H1 (cell line): Measurements from ENCODE around the gene GGTLC2. TPM values are rescaled to one million over a fixed set of nuclear protein-coding genes. Genes with fewer than 3 reads are reported as not detected.

Source experiments
- CTCF ChIA-PET: fragments of 300-600 bp; sonication (Branson Sonifier 250); formaldehyde crosslinking; loops from one replicate; lab custom pipeline; 2021; ENCODE audit not compliant: partially characterized antibody; lab: Charles Lee
- POLR2A ChIA-PET: fragments of 300-600 bp; sonication (Branson Sonifier 250); formaldehyde crosslinking; loops from one replicate; lab custom pipeline; 2021; ENCODE audit warnings: inconsistent platforms; ENCODE audit not compliant: partially characterized antibody; lab: Charles Lee
- DNase-seq, 2 experiments: peaks; one replicate each; pipeline versions ENCODE4 v3.0.0 to v3.0.0-alpha.2; 2010 to 2022; ENCODE audit warnings: low spot score in 2 of 2, low read depth in 1 of 2, mixed read lengths in 1 of 2
- FAIRE-seq: peaks from 2 replicates; lab custom pipeline; 2011; peaks lifted over from hg19 to GRCh38; lab: Jason Lieb, UNC
- H2AFZ ChIP-seq: 2 replicates; pipeline ENCODE4 v1.8.1; 2012; ENCODE audit warnings: low read length, inconsistent platforms
- H2AK5ac ChIP-seq: 2 replicates; pipeline ENCODE4 v1.6.1; 2013; ENCODE audit warnings: low read depth, low read length
- H2BK120ac ChIP-seq: replicated peaks from 2 replicates; pipeline ENCODE3; 2013; ENCODE audit warnings: low read depth, low read length, inconsistent platforms
- H2BK12ac ChIP-seq: 2 replicates; pipeline ENCODE4 v1.6.1; 2013; ENCODE audit warnings: low read depth, low read length
- H2BK15ac ChIP-seq: 2 replicates; pipeline ENCODE4 v1.6.1; 2013; ENCODE audit warnings: low read length
- H2BK20ac ChIP-seq: 2 replicates; pipeline ENCODE4 v1.6.1; 2013; ENCODE audit warnings: low read length
- H2BK5ac ChIP-seq: 2 replicates; pipeline ENCODE4 v1.6.1; 2013; ENCODE audit warnings: low read depth, low read length
- H3K14ac ChIP-seq: 2 replicates; pipeline ENCODE4 v1.6.1; 2013; ENCODE audit warnings: inconsistent platforms; ENCODE audit not compliant: insufficient read length
- H3K18ac ChIP-seq: 2 replicates; pipeline ENCODE4 v1.6.1; 2013; ENCODE audit warnings: low read length; ENCODE audit errors: extremely low read depth
- H3K23ac ChIP-seq: 2 replicates; pipeline ENCODE4 v1.6.1; 2013; ENCODE audit warnings: inconsistent platforms; ENCODE audit not compliant: insufficient read length
- H3K23me2 ChIP-seq: 2 replicates; pipeline ENCODE4 v1.6.1; 2013; ENCODE audit warnings: low read depth, low read length
- H3K27ac ChIP-seq: 2 replicates; pipeline ENCODE4 v1.6.1; 2011; ENCODE audit warnings: low read depth, low read length, inconsistent platforms
- H3K27me3 ChIP-seq, 4 experiments: replicated peaks in 1 of 4; 1 replicate in 1 of 4; 2 replicates in 3 of 4; pipeline versions ENCODE4 v1.6.1 to v1.8.1; 2011 to 2013; ENCODE audit warnings: low read length in 3 of 4, mild to moderate bottlenecking in 3 of 4, inconsistent platforms in 2 of 4, mixed read lengths in 2 of 4, moderate library complexity in 1 of 4; ENCODE audit not compliant: control insufficient read depth in 3 of 4, insufficient read depth in 3 of 4; ENCODE audit errors: extremely low read depth in 1 of 4
- H3K36me3 ChIP-seq, 4 experiments: 2 replicates each; pipeline versions ENCODE4 v1.6.1 to v1.8.1; 2011 to 2013; ENCODE audit warnings: mild to moderate bottlenecking in 4 of 4, low read length in 3 of 4, moderate library complexity in 2 of 4, control low read depth in 1 of 4, inconsistent platforms in 1 of 4; ENCODE audit not compliant: insufficient read depth in 4 of 4, control insufficient read depth in 2 of 4
- H3K4ac ChIP-seq: replicated peaks from 2 replicates; pipeline ENCODE3; 2013; ENCODE audit warnings: low read length, low read depth, mixed read lengths, inconsistent platforms; ENCODE audit not compliant: insufficient read length
- H3K4me1 ChIP-seq, 4 experiments: replicated peaks in 1 of 4; 1 replicate in 1 of 4; 2 replicates in 3 of 4; pipeline versions ENCODE4 v1.6.1 to v1.8.1; 2011 to 2013; ENCODE audit warnings: low read length in 3 of 4, inconsistent platforms in 2 of 4, mixed read lengths in 1 of 4; ENCODE audit not compliant: insufficient read depth in 4 of 4, control insufficient read depth in 3 of 4
- H3K4me2 ChIP-seq, 2 experiments: 2 replicates each; pipeline versions ENCODE4 v1.6.1 to v1.8.1; 2011 to 2013; ENCODE audit warnings: low read depth in 2 of 2, low read length in 2 of 2, control low read depth in 1 of 2, inconsistent platforms in 1 of 2, mild to moderate bottlenecking in 1 of 2; ENCODE audit not compliant: insufficient read depth in 1 of 2
- H3K4me3 ChIP-seq, 4 experiments: fragments of 200-600, 300-600 bp in 1 of 4; sonication (generic), shearing (Covaris generic), sonication (Bioruptor Twin) in 1 of 4; 2 replicates each; pipeline versions ENCODE4 v1.5.1 to v1.8.1; 2011 to 2016; ENCODE audit warnings: low read length in 4 of 4, low read depth in 3 of 4, control low read depth in 2 of 4, inconsistent platforms in 2 of 4, mild to moderate bottlenecking in 2 of 4, mixed read lengths in 1 of 4, moderate library complexity in 1 of 4; ENCODE audit not compliant: insufficient read depth in 2 of 4; ENCODE audit errors: extremely low read depth in 1 of 4
- H3K56ac ChIP-seq: replicated peaks from 2 replicates; pipeline ENCODE3; 2013; ENCODE audit warnings: low read depth, mild to moderate bottlenecking, mixed read lengths, low read length, inconsistent platforms; ENCODE audit not compliant: insufficient read length
- H3K79me1 ChIP-seq: 2 replicates; pipeline ENCODE4 v1.6.1; 2013; ENCODE audit warnings: low read depth, low read length, control low read depth
- H3K79me2 ChIP-seq, 2 experiments: 2 replicates each; pipeline versions ENCODE4 v1.6.1 to v1.8.1; 2012 to 2013; ENCODE audit warnings: low read length in 2 of 2, mild to moderate bottlenecking in 2 of 2, inconsistent platforms in 1 of 2; ENCODE audit not compliant: insufficient read depth in 2 of 2, control insufficient read depth in 1 of 2
- H3K9ac ChIP-seq, 4 experiments: replicated peaks in 1 of 4; 1 replicate in 1 of 4; 2 replicates in 3 of 4; pipeline versions ENCODE4 v1.6.1 to v1.8.1; 2011 to 2013; ENCODE audit warnings: low read depth in 3 of 4, low read length in 3 of 4, control low read depth in 2 of 4, mild to moderate bottlenecking in 2 of 4, moderate library complexity in 2 of 4, inconsistent platforms in 1 of 4; ENCODE audit errors: extremely low read depth in 1 of 4
- H3K9me3 ChIP-seq, 2 experiments: 2 replicates each; pipeline versions ENCODE4 v1.6.1 to v1.8.1; 2012 to 2013; ENCODE audit warnings: mild to moderate bottlenecking in 2 of 2, moderate library complexity in 2 of 2, control low read depth in 1 of 2, inconsistent platforms in 1 of 2, low read depth in 1 of 2, low read length in 1 of 2, mixed read lengths in 1 of 2; ENCODE audit not compliant: insufficient read depth in 2 of 2
- H4K20me1 ChIP-seq, 2 experiments: replicated peaks in 1 of 2; 2 replicates each; pipeline versions ENCODE3 to v1.8.1; 2011 to 2013; ENCODE audit warnings: inconsistent platforms in 2 of 2, low read length in 2 of 2, mild to moderate bottlenecking in 1 of 2; ENCODE audit not compliant: insufficient read depth in 2 of 2, control insufficient read depth in 1 of 2
- H4K5ac ChIP-seq: 2 replicates; pipeline ENCODE4 v1.6.1; 2013; ENCODE audit warnings: low read length, low read depth, mixed read lengths, inconsistent platforms; ENCODE audit not compliant: insufficient read length
- H4K8ac ChIP-seq: 2 replicates; pipeline ENCODE4 v1.8.0; 2013; ENCODE audit warnings: mild to moderate bottlenecking, moderate library complexity, low read length, inconsistent platforms; ENCODE audit not compliant: insufficient read depth; ENCODE audit errors: extremely low read depth
- H4K91ac ChIP-seq: replicated peaks from 2 replicates; pipeline ENCODE3; 2013; ENCODE audit warnings: low read length, mixed read lengths, inconsistent platforms; ENCODE audit not compliant: insufficient read length
- BRCA1 ChIP-seq: IDR thresholded peaks from 2 replicates; pipeline ENCODE4 v1.6.1; 2012; ENCODE audit warnings: low read depth, low read length, improper control_type of control experiment
- CBX5 ChIP-seq: fragments of 300-800, 300-1000 bp; sonication (generic); IDR thresholded peaks from 2 replicates; pipeline ENCODE4 v1.7.1; 2016; ENCODE audit warnings: antibody characterized with exemption, low read length, low read depth
- CHD1 ChIP-seq: IDR thresholded peaks from 2 replicates; pipeline ENCODE4 v1.6.1; 2012; ENCODE audit warnings: low read depth, low read length, improper control_type of control experiment
- CTBP2 ChIP-seq: IDR thresholded peaks from 2 replicates; pipeline ENCODE4 v1.7.0; 2011; ENCODE audit warnings: borderline replicate concordance, mild to moderate bottlenecking, moderate library complexity, mixed read lengths, low read length; ENCODE audit not compliant: insufficient read depth, insufficient read length
- HDAC6 ChIP-seq: IDR thresholded peaks from one replicate; pipeline ENCODE4 v1.7.1; 2012; ENCODE audit warnings: low read depth, mild to moderate bottlenecking, inconsistent platforms, low read length, moderate library complexity
- JUN ChIP-seq: IDR thresholded peaks from 2 replicates; pipeline ENCODE4 v1.6.1; 2011; ENCODE audit warnings: low read depth, mild to moderate bottlenecking, improper control_type of control experiment, low read length
- PHF8 ChIP-seq: fragments of 200-600 bp; sonication (generic); conservative IDR thresholded peaks from 2 replicates; pipeline ENCODE4 v1.7.1; 2012; ENCODE audit warnings: low read depth, mild to moderate bottlenecking, inconsistent platforms, low read length, moderate library complexity
- SAP30 ChIP-seq: fragments of 300-600 bp; sonication (generic); IDR thresholded peaks from 2 replicates; pipeline ENCODE4 v1.7.1; 2012; ENCODE audit warnings: low read length, moderate library complexity, mild to moderate bottlenecking, inconsistent platforms; ENCODE audit not compliant: insufficient read depth, insufficient replicate concordance
- SRF ChIP-seq: IDR thresholded peaks from 2 replicates; pipeline ENCODE4 v1.6.1; 2011; ENCODE audit warnings: mild to moderate bottlenecking, low read depth, low read length, moderate library complexity
- YY1 ChIP-seq: IDR thresholded peaks from 2 replicates; pipeline ENCODE4 v1.6.1; 2011; ENCODE audit warnings: low read depth, mild to moderate bottlenecking, low read length
- WGBS, 2 experiments: shearing (Covaris generic) in 1 of 2; methylation state at CpG; one replicate each; pipeline versions ENCODE4 v1.1.6 to v1.1.7; 2013 to 2015; ENCODE audit warnings: low lambda C conversion rate in 2 of 2, mixed read lengths in 2 of 2, inconsistent platforms in 1 of 2, low coverage in 1 of 2, missing lambda C conversion rate in 1 of 2; ENCODE audit not compliant: insufficient replicate concordance in 2 of 2, insufficient coverage in 1 of 2, insufficient read length in 1 of 2; ENCODE audit errors: extremely low coverage in 1 of 2, missing lambda C conversion rate in 1 of 2; 5-methylcytosine and 5-hydroxymethylcytosine counted together
- polyA plus RNA-seq, 7 experiments: library from polyadenylated mRNA; depleted of rRNA in 3 of 7; stranded (reverse) in 5 of 7; unstranded in 2 of 7; fragments of >200 nt in 5 of 7; fragments of 200-250 nt in 2 of 7; gene quantifications; 1 replicate in 5 of 7; 2 replicates in 1 of 7; 4 replicates in 1 of 7; pipeline versions ENCODE4 v1.2.1 to v1.2.3, GENCODE V29; 2011 to 2013; ENCODE audit warnings: missing spikeins in 2 of 7, mixed read lengths in 2 of 7
- total RNA-seq: library from RNA; stranded (reverse); fragmentation: NEBNext Ultra II Directional; extraction: Animal tissue kit (Norgen Biotek cat#: 25700); gene quantifications from 2 replicates; pipeline ENCODE4 v1.2.1, GENCODE V29; 2021
- TF ChIP-seq, protein P1 (sequence below): IDR thresholded peaks from 2 replicates; pipeline ENCODE4 v1.6.1; 2011; ENCODE audit warnings: low read depth, mild to moderate bottlenecking, low read length; ENCODE audit not compliant: insufficient read depth

GGTLC2 gene
- total and polyA plus RNA-seq, 2 of the 8 experiments (the other 6 are each of a cell fraction or from before 2014, with no cell fraction given): not detected

DNA sequence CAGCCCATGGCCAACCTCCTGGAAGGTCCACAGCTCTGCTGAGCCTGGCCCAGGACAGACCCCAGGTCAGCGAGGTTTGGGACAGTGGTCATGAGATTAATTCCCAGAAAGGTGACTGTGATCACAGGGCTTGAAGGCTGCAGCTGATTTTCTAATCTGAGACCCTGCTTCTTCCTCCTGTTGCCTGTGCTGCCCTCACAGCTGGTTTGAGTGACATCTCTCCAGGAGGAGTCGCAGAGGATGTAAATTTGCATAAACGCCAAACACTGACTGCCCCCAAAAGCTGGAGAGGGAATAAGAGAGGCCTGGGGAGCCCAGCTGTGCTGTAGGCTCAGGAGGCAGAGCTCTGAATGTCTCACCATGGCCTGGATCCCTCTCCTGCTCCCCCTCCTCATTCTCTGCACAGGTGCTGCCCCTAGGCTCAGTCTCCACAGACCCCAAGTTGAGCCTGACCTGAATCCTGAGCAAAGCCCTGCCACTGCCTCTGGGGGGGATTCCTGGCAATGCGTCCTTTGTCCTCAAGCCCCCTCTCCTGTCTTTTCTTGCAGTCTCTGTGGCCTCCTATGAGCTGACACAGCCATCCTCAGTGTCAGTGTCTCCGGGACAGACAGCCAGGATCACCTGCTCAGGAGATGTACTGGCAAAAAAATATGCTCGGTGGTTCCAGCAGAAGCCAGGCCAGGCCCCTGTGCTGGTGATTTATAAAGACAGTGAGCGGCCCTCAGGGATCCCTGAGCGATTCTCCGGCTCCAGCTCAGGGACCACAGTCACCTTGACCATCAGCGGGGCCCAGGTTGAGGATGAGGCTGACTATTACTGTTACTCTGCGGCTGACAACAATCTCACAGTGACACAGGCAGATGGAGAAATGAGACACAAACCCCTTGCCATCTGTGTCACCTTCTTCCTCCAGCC lies 23.8 kb downstream of the GGTLC2 start:
- H3K4me3 ChIP-seq: no peak overlapping the region
- H4K20me1 ChIP-seq: no peaks in the 10 kb centered on the region
- H3K56ac ChIP-seq: no peak overlapping the region
- peaks cover 31 to 81% of the 10 kb centered on the region in 2 experiments for H3K9me3 ChIP-seq
- ChIA-PET POLR2A (no interaction called here), CTCF (no interaction called here)
- H3K79me2 ChIP-seq: no peaks in the 10 kb centered on the region
- no peak overlapping the region for H3K18ac ChIP-seq
- no peaks in the 10 kb centered on the region for H3K79me1 ChIP-seq
- no peak overlapping the region for H2AK5ac ChIP-seq
- no peak overlapping the region for H2AFZ ChIP-seq
- no peak overlapping the region for H2BK12ac ChIP-seq
- peaks cover 10 to 54% (median 37%) of the 10 kb centered on the region in 4 experiments for H3K27me3 ChIP-seq
- H2BK20ac ChIP-seq: no peak overlapping the region
- no peak overlapping the region for H3K9ac ChIP-seq
- no peak overlapping the region for H3K14ac ChIP-seq
- H4K8ac ChIP-seq: no peak overlapping the region
- H3K4me1 ChIP-seq: no peaks in the 10 kb centered on the region
- H4K5ac ChIP-seq: no peak overlapping the region
- no peaks in the 10 kb centered on the region for H3K23me2 ChIP-seq
- no peak overlapping the region for H4K91ac ChIP-seq
- no peak overlapping the region for H2BK5ac ChIP-seq
- no peak for DNase-seq
- FAIRE-seq: no peak
- H3K4ac ChIP-seq: no peak overlapping the region
- H3K23ac ChIP-seq: no peak overlapping the region
- WGBS, 2 experiments: 81% methylated on average over 11 of the region's 11 CpGs; no CpG with 5 or more reads in 1 of the 2 experiments
- H3K4me2 ChIP-seq: no peak overlapping the region
- H3K27ac ChIP-seq: no peak overlapping the region
- no peaks in the 10 kb centered on the region for H3K36me3 ChIP-seq
- no peak overlapping the region for H2BK120ac ChIP-seq
- no peak overlapping the region for H2BK15ac ChIP-seq
- TF ChIP-seq CTBP2 (no peak), SAP30 (no peak), YY1 (no peak), CHD1 (no peak), PHF8 (no peak), CBX5 (no peak), HDAC6 (no peak), SRF (no peak), JUN (no peak), BRCA1 (no peak)
- TF ChIP-seq, protein P1, sequence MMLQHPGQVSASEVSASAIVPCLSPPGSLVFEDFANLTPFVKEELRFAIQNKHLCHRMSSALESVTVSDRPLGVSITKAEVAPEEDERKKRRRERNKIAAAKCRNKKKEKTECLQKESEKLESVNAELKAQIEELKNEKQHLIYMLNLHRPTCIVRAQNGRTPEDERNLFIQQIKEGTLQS: no peak
